Smooth muscle cell (in vitro differentiated cells): ENCODE results near the gene ZBP1. TPM values are rescaled to one million over a fixed set of nuclear protein-coding genes. Genes with fewer than 3 reads are reported as not detected.

Experiments
- DNase-seq: peaks from one replicate; lab custom pipeline; 2025; ENCODE audit not compliant: unreplicated experiment; lab: John Stamatoyannopoulos, UW
- H2AFZ ChIP-seq: fragments of 200-600 bp; sonication (generic); 2 replicates; pipeline ENCODE4 v1.6.0; 2016; ENCODE audit warnings: antibody characterized with exemption, low read depth, mild to moderate bottlenecking
- H3F3A ChIP-seq: fragments of 200-600 bp; sonication (generic); 2 replicates; pipeline ENCODE4 v1.6.0; 2017; ENCODE audit warnings: antibody characterized with exemption, low read depth
- H3K27ac ChIP-seq: fragments of 200-600 bp; sonication (generic); 2 replicates; pipeline ENCODE4 v1.5.1; 2016; ENCODE audit warnings: low read depth, mild to moderate bottlenecking
- H3K27me3 ChIP-seq: fragments of 200-600 bp; sonication (generic); 2 replicates; pipeline ENCODE4 v1.6.1; 2016; ENCODE audit warnings: low read depth, mild to moderate bottlenecking
- H3K36me3 ChIP-seq: fragments of 200-600 bp; sonication (generic); 2 replicates; pipeline ENCODE4 v1.5.1; 2016; ENCODE audit warnings: low read depth
- H3K4me1 ChIP-seq: fragments of 200-600 bp; sonication (generic); 2 replicates; pipeline ENCODE4 v1.5.1; 2016; ENCODE audit warnings: low read depth
- H3K4me2 ChIP-seq: fragments of 200-600 bp; sonication (generic); 2 replicates; pipeline ENCODE4 v1.6.0; 2016; ENCODE audit warnings: mild to moderate bottlenecking
- H3K4me3 ChIP-seq: fragments of 200-600 bp; sonication (generic); 2 replicates; pipeline ENCODE4 v1.5.1; 2016; ENCODE audit warnings: mild to moderate bottlenecking
- H3K79me2 ChIP-seq: fragments of 200-600 bp; sonication (generic); 2 replicates; pipeline ENCODE4 v1.6.0; 2016; ENCODE audit warnings: low read depth, mild to moderate bottlenecking
- H3K9ac ChIP-seq: fragments of 200-600 bp; sonication (generic); 2 replicates; pipeline ENCODE4 v1.6.0; 2016; ENCODE audit warnings: low read depth
- H3K9me3 ChIP-seq: fragments of 200-600 bp; sonication (generic); replicated peaks from 2 replicates; pipeline ENCODE4 v1.5.1; 2016; ENCODE audit warnings: low read depth
- H4K20me1 ChIP-seq: fragments of 200-600 bp; sonication (generic); 2 replicates; pipeline ENCODE4 v1.6.0; 2016; ENCODE audit warnings: low read depth
- CTCF ChIP-seq: fragments of 200-600 bp; sonication (generic); IDR thresholded peaks from 2 replicates; pipeline ENCODE4 v1.5.1; 2017; ENCODE audit warnings: borderline replicate concordance, mild to moderate bottlenecking, antibody characterized with exemption; ENCODE audit not compliant: insufficient read depth, poor library complexity, severe bottlenecking
- WGBS: methylation state at CpG from one replicate; pipeline ENCODE4 v1.1.7; 2016; ENCODE audit warnings: low lambda C conversion rate; 5-methylcytosine and 5-hydroxymethylcytosine counted together
- polyA plus RNA-seq: library from polyadenylated mRNA; unstranded; fragments of >200 nt; fragmentation: Nextera tagmentation; extraction: Ambion mirVana; gene quantifications from 2 replicates; pipeline ENCODE4 v1.2.1, GENCODE V29; 2016
- total RNA-seq: library from RNA; depleted of rRNA; stranded (reverse); fragments of >200 nt; gene quantifications from 2 replicates; pipeline ENCODE4 v1.2.3, GENCODE V29; 2014

ZBP1 gene
- total and polyA plus RNA-seq, 2 experiments from 2014 or later, result not detected

- Histone ChIP-seq H3K36me3 (no peaks in the 10 kb centered on the region), H3K9ac (no peak overlapping the region), H4K20me1 (no peaks in the 10 kb centered on the region), H3K9me3 (no peaks in the 10 kb centered on the region), H3F3A (no peaks in the 10 kb centered on the region), H3K4me3 (no peak overlapping the region), H2AFZ (no peak overlapping the region), H3K27me3 (peaks cover 25% of the 10 kb centered on the region), H3K4me1 (no peaks in the 10 kb centered on the region), H3K27ac (no peak overlapping the region), H3K79me2 (no peaks in the 10 kb centered on the region), H3K4me2 (no peak overlapping the region)
- WGBS, result 83% methylated on average over 9 of the region's 9 CpGs
- no peak for TF ChIP-seq CTCF
- DNase-seq, result no peak
Observed at GRCh38 chr20:57557926-57558613, 62.2 kb downstream of the ZBP1 start.

- Histone ChIP-seq H3K27me3 (peaks cover 25% of the 10 kb centered on the region), H3K36me3 (no peaks in the 10 kb centered on the region), H3K79me2 (no peaks in the 10 kb centered on the region), H3F3A (no peaks in the 10 kb centered on the region), H2AFZ (no peak overlapping the region), H3K9me3 (no peaks in the 10 kb centered on the region), H3K4me1 (no peaks in the 10 kb centered on the region), H3K4me2 (no peak overlapping the region), H4K20me1 (no peaks in the 10 kb centered on the region), H3K27ac (no peak overlapping the region), H3K4me3 (no peak overlapping the region), H3K9ac (no peak overlapping the region)
- DNase-seq, result no peak
- 93% methylated on average over 3 of the region's 3 CpGs for WGBS
- TF ChIP-seq CTCF, result no peak
Observed at GRCh38 chr20:57556980-57557274, 63.3 kb downstream of the ZBP1 start.

GRCh38 chr20:57555457-57556184 lies 64.6 kb downstream of the ZBP1 start:
- Histone ChIP-seq H3K9ac (no peak overlapping the region), H4K20me1 (no peaks in the 10 kb centered on the region), H3K4me3 (no peak overlapping the region), H3K79me2 (no peaks in the 10 kb centered on the region), H3F3A (no peaks in the 10 kb centered on the region), H3K27me3 (peaks cover 25% of the 10 kb centered on the region), H2AFZ (no peak overlapping the region), H3K9me3 (no peaks in the 10 kb centered on the region), H3K4me1 (no peaks in the 10 kb centered on the region), H3K36me3 (no peaks in the 10 kb centered on the region), H3K4me2 (no peak overlapping the region), H3K27ac (no peak overlapping the region)
- DNase-seq, result no peak
- 64% methylated on average over 11 of the region's 11 CpGs for WGBS
- TF ChIP-seq CTCF, result no peak

Other genes with a start within 250 kb of the ZBP1 start
- gene RBM38, start 229.0 kb downstream of the ZBP1 start, total RNA-seq, result 12.7 and 15.2 TPM in 2 replicates
- gene RBM38, start 229.0 kb downstream of the ZBP1 start, polyA plus RNA-seq, result 12.0 and 15.7 TPM in 2 replicates
- not detected in 2 replicates for gene CTCFL, start 95.3 kb downstream of the ZBP1 start, total RNA-seq
- gene CTCFL, start 95.3 kb downstream of the ZBP1 start, polyA plus RNA-seq, result not detected in 2 replicates
- not detected in 2 replicates for gene PCK1, start 59.3 kb downstream of the ZBP1 start, total RNA-seq
- not detected in 2 replicates for gene PCK1, start 59.3 kb downstream of the ZBP1 start, polyA plus RNA-seq
- 26.6 and 37.2 TPM in 2 replicates for gene PMEPA1, start 89.6 kb upstream of the ZBP1 start, total RNA-seq
- gene PMEPA1, start 89.6 kb upstream of the ZBP1 start, polyA plus RNA-seq, result 81.9 and 143 TPM in 2 replicates